SJSA1 (cell line): Measurements from ENCODE around the gene PIP4K2B. TPM values are rescaled to one million over a fixed set of nuclear protein-coding genes. Genes with fewer than 3 reads are reported as not detected.

ENCODE experiments used
- DNase-seq, 2 experiments: peaks; one replicate each; pipeline ENCODE4 v3.0.0-alpha.2; 2015 to 2020; ENCODE audit warnings: low spot score in 2 of 2, low read depth in 1 of 2
- H3K27ac ChIP-seq: fragments of 250-450 bp; sonication (Bioruptor Pico); 2 replicates; pipeline ENCODE4 v1.5.1; 2020; ENCODE audit warnings: mild to moderate bottlenecking, moderate library complexity
- H3K27me3 ChIP-seq: fragments of 250-450 bp; sonication (Bioruptor Pico); replicated peaks from 2 replicates; pipeline ENCODE4 v1.5.1; 2020; ENCODE audit warnings: mild to moderate bottlenecking, moderate library complexity
- H3K36me3 ChIP-seq: fragments of 250-450 bp; sonication (Bioruptor Pico); 2 replicates; pipeline ENCODE4 v1.5.1; 2020; ENCODE audit warnings: mild to moderate bottlenecking
- H3K4me1 ChIP-seq: fragments of 250-450 bp; sonication (Bioruptor Pico); replicated peaks from 2 replicates; pipeline ENCODE4 v1.6.1; 2021; ENCODE audit warnings: mild to moderate bottlenecking
- H3K4me3 ChIP-seq: fragments of 250-450 bp; sonication (Bioruptor Pico); 2 replicates; pipeline ENCODE4 v1.5.1; 2020; ENCODE audit warnings: mild to moderate bottlenecking
- H3K9me3 ChIP-seq: fragments of 250-450 bp; sonication (Bioruptor Pico); replicated peaks from 2 replicates; pipeline ENCODE4 v1.5.1; 2020; ENCODE audit warnings: mild to moderate bottlenecking
- total RNA-seq: library from RNA; depleted of rRNA; stranded (reverse); fragments of >200 nt; shearing (Covaris generic); gene quantifications from 2 replicates; pipeline ENCODE4 v1.2.3, GENCODE V29; 2014; rRNA removed

PIP4K2B gene
- total RNA-seq, 1 experiment from 2014 or later, result 47.9 TPM

GRCh38 chr17:38724337-38724988 lies 74.9 kb downstream of the PIP4K2B start:
- Histone ChIP-seq H3K4me3 (no peak overlapping the region), H3K9me3 (no peaks in the 10 kb centered on the region), H3K27me3 (no peaks in the 10 kb centered on the region), H3K27ac (no peak overlapping the region), H3K36me3 (peaks cover 16% of the 10 kb centered on the region), H3K4me1 (peaks cover 4% of the 10 kb centered on the region; the same call in 1 of the 2 replicates)
- DNase-seq, result no peak

GRCh38 chr17:38721802-38722201 lies 77.6 kb downstream of the PIP4K2B start:
- Histone ChIP-seq H3K4me3 (no peak overlapping the region), H3K27ac (no peak overlapping the region)

GRCh38 chr17:38720941-38721340 lies 78.4 kb downstream of the PIP4K2B start:
- no peak for DNase-seq
- H3K27ac ChIP-seq, result no peak overlapping the region
- H3K36me3 ChIP-seq, result peaks cover 26% of the 10 kb centered on the region
- no peaks in the 10 kb centered on the region for H3K4me1 ChIP-seq
- no peaks in the 10 kb centered on the region for H3K9me3 ChIP-seq
- no peaks in the 10 kb centered on the region for H3K27me3 ChIP-seq
- H3K4me3 ChIP-seq, result no peak overlapping the region

More at GRCh38 chr17:38721802-38722201, 77.6 kb downstream of the PIP4K2B start:
- no peak for DNase-seq
- Histone ChIP-seq H3K4me1 (no peaks in the 10 kb centered on the region), H3K27me3 (no peaks in the 10 kb centered on the region), H3K36me3 (peaks cover 22% of the 10 kb centered on the region), H3K9me3 (no peaks in the 10 kb centered on the region)

- no peaks in the 10 kb centered on the region for H3K9me3 ChIP-seq
- no peak overlapping the region for H3K27ac ChIP-seq
- no peaks in the 10 kb centered on the region for H3K4me1 ChIP-seq
- peaks cover 26% of the 10 kb centered on the region for H3K36me3 ChIP-seq
- no peaks in the 10 kb centered on the region for H3K27me3 ChIP-seq
- no peak for DNase-seq
- no peak overlapping the region for H3K4me3 ChIP-seq
Observed at GRCh38 chr17:38719943-38720641, 79.3 kb downstream of the PIP4K2B start.

- H3K4me1 ChIP-seq, result no peaks in the 10 kb centered on the region
- H3K9me3 ChIP-seq, result no peaks in the 10 kb centered on the region
Observed at GRCh38 chr17:38719289-38719942, 79.9 kb downstream of the PIP4K2B start.

GRCh38 chr17:38717139-38717745 lies 82.1 kb downstream of the PIP4K2B start:
- Histone ChIP-seq H3K27ac (no peak overlapping the region), H3K4me3 (no peak overlapping the region), H3K9me3 (no peaks in the 10 kb centered on the region), H3K27me3 (no peaks in the 10 kb centered on the region), H3K36me3 (peaks cover 34% of the 10 kb centered on the region), H3K4me1 (no peaks in the 10 kb centered on the region)
- DNase-seq, result no peak

More at GRCh38 chr17:38719289-38719942, 79.9 kb downstream of the PIP4K2B start:
- no peaks in the 10 kb centered on the region for H3K27me3 ChIP-seq
- DNase-seq, result no peak
- no peak overlapping the region for H3K4me3 ChIP-seq
- H3K36me3 ChIP-seq, result peaks cover 23% of the 10 kb centered on the region
- H3K27ac ChIP-seq, result no peak overlapping the region

GRCh38 chr17:38716368-38717005 lies 82.9 kb downstream of the PIP4K2B start:
- H3K36me3 ChIP-seq, result peaks cover 36% of the 10 kb centered on the region
- H3K27me3 ChIP-seq, result no peaks in the 10 kb centered on the region
- no peaks in the 10 kb centered on the region for H3K4me1 ChIP-seq
- no peak overlapping the region for H3K4me3 ChIP-seq
- no peak overlapping the region for H3K27ac ChIP-seq
- no peaks in the 10 kb centered on the region for H3K9me3 ChIP-seq
- DNase-seq, result no peak

Other genes with a start within 250 kb of the PIP4K2B start
- gene SRCIN1, start 193.6 kb downstream of the PIP4K2B start, total RNA-seq, result not detected in 2 replicates
- gene EPOP, start 124.6 kb downstream of the PIP4K2B start, total RNA-seq, result 0.09 and 0.29 TPM in 2 replicates
- gene MLLT6, start 94.3 kb downstream of the PIP4K2B start, total RNA-seq, result 8.6 and 11.7 TPM in 2 replicates
- 2.2 and 6.1 TPM in 2 replicates for gene CISD3, start 69.2 kb downstream of the PIP4K2B start, total RNA-seq
- 3.6 and 4.2 TPM in 2 replicates for gene PCGF2, start 51.2 kb downstream of the PIP4K2B start, total RNA-seq
- 297 and 448 TPM in 2 replicates for gene PSMB3, start 46.8 kb downstream of the PIP4K2B start, total RNA-seq
- 6.6 and 11.3 TPM in 2 replicates for gene CWC25, start 25.8 kb upstream of the PIP4K2B start, total RNA-seq
- 817 and 952 TPM in 2 replicates for gene RPL23, start 54.2 kb upstream of the PIP4K2B start, total RNA-seq
- 146 and 174 TPM in 2 replicates for gene LASP1, start 70.5 kb upstream of the PIP4K2B start, total RNA-seq
- not detected in 2 replicates for gene FBXO47, start 167.8 kb upstream of the PIP4K2B start, total RNA-seq